Measurements from ENCODE around the gene ATP8B3.

- no peak for TF ChIP-seq POLR2A (IDR thresholded peaks at IDR 0.05)
- no peak for TF ChIP-seq CTCF (IDR thresholded peaks at IDR 0.05)
Observed at GRCh38 chr19:1783354-1783753, 28.7 kb downstream of the ATP8B3 start.
